Keratinocyte (primary cell): ENCODE results near the gene RPL13. TPM values are rescaled to one million over a fixed set of nuclear protein-coding genes. Genes with fewer than 3 reads are reported as not detected.
A peak's percentile ranks its signal among the peaks of the same experiment; 100 is the strongest.

ENCODE experiments used
- DNase-seq: peaks from one replicate; pipeline ENCODE4 v3.0.0-alpha.2; 2011; ENCODE audit warnings: low read depth, missing footprints, low spot score
- FAIRE-seq: peaks from 2 replicates; lab custom pipeline; 2011; peaks lifted over from hg19 to GRCh38; lab: Jason Lieb, UNC
- H2AFZ ChIP-seq: 2 replicates; pipeline ENCODE4 v1.6.0; 2012; ENCODE audit warnings: low read length, control low read depth, inconsistent platforms; ENCODE audit not compliant: control insufficient read depth
- H3K27ac ChIP-seq: 2 replicates; pipeline ENCODE4 v1.5.1; 2011; ENCODE audit warnings: low read length; ENCODE audit not compliant: control insufficient read depth, insufficient read depth
- H3K27me3 ChIP-seq: 3 replicates; pipeline ENCODE4 v1.6.0; 2011; ENCODE audit warnings: low read length; ENCODE audit not compliant: control insufficient read depth, insufficient read depth; ENCODE audit errors: extremely low read depth
- H3K36me3 ChIP-seq, 2 experiments: 2 replicates in 1 of 2; 3 replicates in 1 of 2; pipeline ENCODE4 v1.5.1; 2011; ENCODE audit warnings: low read length in 2 of 2, mild to moderate bottlenecking in 1 of 2; ENCODE audit not compliant: control insufficient read depth in 2 of 2, insufficient read depth in 2 of 2; ENCODE audit errors: extremely low read depth in 1 of 2
- H3K4me1 ChIP-seq: 3 replicates; pipeline ENCODE4 v1.5.1; 2011; ENCODE audit warnings: low read length; ENCODE audit not compliant: control insufficient read depth, insufficient read depth; ENCODE audit errors: extremely low read depth
- H3K4me2 ChIP-seq: 3 replicates; pipeline ENCODE4 v1.6.0; 2011; ENCODE audit warnings: low read depth, low read length; ENCODE audit not compliant: control insufficient read depth, insufficient read depth; ENCODE audit errors: extremely low read depth
- H3K4me3 ChIP-seq, 3 experiments: fragments of 200-600 bp in 1 of 3; sonication (generic) in 1 of 3; 2 replicates in 2 of 3; 3 replicates in 1 of 3; pipeline ENCODE4 v1.5.1; 2011 to 2016; ENCODE audit warnings: low read length in 3 of 3, mild to moderate bottlenecking in 3 of 3, control low read depth in 2 of 3, inconsistent platforms in 1 of 3, low read depth in 1 of 3, mixed read lengths in 1 of 3, mixed run types in 1 of 3, moderate library complexity in 1 of 3; ENCODE audit not compliant: control insufficient read depth in 2 of 3, insufficient read depth in 2 of 3; ENCODE audit errors: extremely low read depth in 1 of 3
- H3K79me2 ChIP-seq: 2 replicates; pipeline ENCODE4 v1.6.0; 2012; ENCODE audit warnings: low read length; ENCODE audit not compliant: control insufficient read depth, insufficient read depth
- H3K9ac ChIP-seq: 3 replicates; pipeline ENCODE4 v1.6.0; 2011; ENCODE audit warnings: low read length; ENCODE audit not compliant: control insufficient read depth, insufficient read depth; ENCODE audit errors: extremely low read depth
- H3K9me1 ChIP-seq: 3 replicates; pipeline ENCODE4 v1.6.0; 2011; ENCODE audit warnings: low read length; ENCODE audit not compliant: control insufficient read depth, insufficient read depth; ENCODE audit errors: extremely low read depth
- H3K9me3 ChIP-seq: 2 replicates; pipeline ENCODE4 v1.5.1; 2012; ENCODE audit warnings: low read depth, low read length; ENCODE audit not compliant: control insufficient read depth
- H4K20me1 ChIP-seq: 3 replicates; pipeline ENCODE4 v1.6.0; 2011; ENCODE audit warnings: low read length; ENCODE audit not compliant: control insufficient read depth, insufficient read depth; ENCODE audit errors: extremely low read depth
- EZH2 ChIP-seq: IDR thresholded peaks from one replicate; pipeline ENCODE4 v1.6.1; 2012; ENCODE audit warnings: inconsistent platforms, mild to moderate bottlenecking, low read length, moderate library complexity
- dilution Hi-C: fragments of 300-500 bp; cut with MboI; formaldehyde crosslinking; loops from one replicate; pipeline ENCODE4 v1.7.0; 2020; ENCODE audit warnings: low sequenced_read_pairs; ENCODE audit not compliant: extremely low pct_ligation_motif_present
- polyA plus RNA-seq, 5 experiments: library from polyadenylated mRNA; depleted of rRNA in 3 of 5; stranded (reverse) in 3 of 5; stranded (forward) in 1 of 5; unstranded in 1 of 5; fragments of >200 nt; gene quantifications; 1 replicate in 1 of 5; 2 replicates in 3 of 5; 3 replicates in 1 of 5; pipeline versions ENCODE4 v1.2.1 to v1.2.3, GENCODE V29; 2011 to 2012; ENCODE audit warnings: missing spikeins in 2 of 5, low read depth in 1 of 5, low replicate concordance in 1 of 5
- TF ChIP-seq, protein P1 (sequence below), 3 experiments: IDR thresholded peaks in 1 of 3; conservative IDR thresholded peaks in 1 of 3; optimal IDR thresholded peaks in 1 of 3; 2 replicates in 2 of 3; 3 replicates in 1 of 3; pipeline versions ENCODE3 to v1.5.1; 2011; ENCODE audit warnings: low read length in 3 of 3, mild to moderate bottlenecking in 3 of 3, moderate library complexity in 2 of 3, control low read depth in 1 of 3, inconsistent platforms in 1 of 3; ENCODE audit not compliant: insufficient read depth in 2 of 3; ENCODE audit errors: extremely low read depth in 1 of 3

The RPL13 gene
- polyA plus RNA-seq, 1 donor (not counting 4 experiments of a cell fraction or from before 2014, with no cell fraction given): 2,095 TPM

GRCh38 chr16:89572485-89573205 is 12.2 kb downstream of the RPL13 start:
- H3K9me1 ChIP-seq: no peaks in the 10 kb centered on the region
- H3K27me3 ChIP-seq: peaks cover 26% of the 10 kb centered on the region
- H3K9ac ChIP-seq: no peak overlapping the region
- H3K79me2 ChIP-seq: no peaks in the 10 kb centered on the region
- FAIRE-seq: no peak
- TF ChIP-seq, protein P1, sequence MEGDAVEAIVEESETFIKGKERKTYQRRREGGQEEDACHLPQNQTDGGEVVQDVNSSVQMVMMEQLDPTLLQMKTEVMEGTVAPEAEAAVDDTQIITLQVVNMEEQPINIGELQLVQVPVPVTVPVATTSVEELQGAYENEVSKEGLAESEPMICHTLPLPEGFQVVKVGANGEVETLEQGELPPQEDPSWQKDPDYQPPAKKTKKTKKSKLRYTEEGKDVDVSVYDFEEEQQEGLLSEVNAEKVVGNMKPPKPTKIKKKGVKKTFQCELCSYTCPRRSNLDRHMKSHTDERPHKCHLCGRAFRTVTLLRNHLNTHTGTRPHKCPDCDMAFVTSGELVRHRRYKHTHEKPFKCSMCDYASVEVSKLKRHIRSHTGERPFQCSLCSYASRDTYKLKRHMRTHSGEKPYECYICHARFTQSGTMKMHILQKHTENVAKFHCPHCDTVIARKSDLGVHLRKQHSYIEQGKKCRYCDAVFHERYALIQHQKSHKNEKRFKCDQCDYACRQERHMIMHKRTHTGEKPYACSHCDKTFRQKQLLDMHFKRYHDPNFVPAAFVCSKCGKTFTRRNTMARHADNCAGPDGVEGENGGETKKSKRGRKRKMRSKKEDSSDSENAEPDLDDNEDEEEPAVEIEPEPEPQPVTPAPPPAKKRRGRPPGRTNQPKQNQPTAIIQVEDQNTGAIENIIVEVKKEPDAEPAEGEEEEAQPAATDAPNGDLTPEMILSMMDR (optimal IDR thresholded peaks at IDR 0.05 in 1 of 3, IDR thresholded peaks at IDR 0.05 in 1 of 3, conservative IDR thresholded peaks at IDR 0.05 in 1 of 3; ENCODE audit: extremely low read depth in 1 of 3, insufficient read depth in 2 of 3, low read length in 3 of 3): no peak
- no peak for TF ChIP-seq EZH2
- H3K27ac ChIP-seq: no peak overlapping the region
- DNase-seq: no peak
- no peaks in the 10 kb centered on the region for H4K20me1 ChIP-seq
- no peak overlapping the region for H3K4me3 ChIP-seq
- no peak overlapping the region for H2AFZ ChIP-seq
- no peak overlapping the region for H3K4me2 ChIP-seq
- H3K9me3 ChIP-seq: no peaks in the 10 kb centered on the region
- H3K4me1 ChIP-seq: peaks cover 5% of the 10 kb centered on the region
- no peaks in the 10 kb centered on the region for H3K36me3 ChIP-seq
- dilution Hi-C loops: no loop called here

DNA sequence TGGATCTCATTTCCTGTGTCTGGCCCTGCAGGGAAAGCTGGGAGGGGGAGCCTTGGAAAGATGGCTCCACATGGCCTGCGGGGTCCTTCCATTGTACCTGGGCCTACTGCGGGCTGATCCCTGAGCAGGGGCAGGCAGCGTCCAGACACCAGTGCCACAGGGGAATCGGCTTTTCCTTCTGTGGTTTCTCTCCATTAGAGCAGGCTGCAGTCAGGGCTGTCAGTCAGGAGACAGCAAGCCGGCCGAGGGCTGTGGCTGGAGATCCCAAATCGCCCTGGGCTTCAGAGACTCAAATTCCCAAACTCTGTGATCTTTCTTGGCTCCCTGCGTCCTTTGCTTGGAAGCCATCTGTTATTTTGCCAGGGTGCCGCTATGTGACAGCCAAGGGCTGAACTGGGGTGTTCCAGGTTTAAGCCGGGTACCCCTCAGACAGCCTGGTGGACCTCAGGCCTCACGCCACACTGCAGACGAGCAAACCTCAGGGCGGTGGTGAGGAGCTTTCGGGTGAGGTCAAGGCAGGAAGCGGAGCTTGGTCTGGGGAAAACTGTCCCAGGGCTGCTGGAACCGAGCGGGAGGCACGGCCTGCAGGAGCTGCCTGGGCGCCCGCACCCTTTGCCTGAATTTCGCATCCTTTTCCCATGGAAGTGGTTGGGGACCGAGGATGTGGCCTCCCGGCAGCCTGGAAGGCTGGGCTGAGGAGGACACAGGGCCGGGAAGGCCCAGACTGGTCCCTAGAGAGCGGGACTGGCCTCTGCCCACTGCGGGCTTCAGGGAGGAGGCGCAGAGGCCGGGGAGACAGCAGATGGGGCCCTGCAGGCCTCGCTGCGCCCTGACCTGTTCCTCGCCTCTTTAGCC is 13.6 kb downstream of the RPL13 start:
- no peak for FAIRE-seq
- dilution Hi-C loops: no loop called here
- H4K20me1 ChIP-seq: no peaks in the 10 kb centered on the region
- DNase-seq: no peak
- H3K9me1 ChIP-seq: no peaks in the 10 kb centered on the region
- no peak overlapping the region for H3K9ac ChIP-seq
- H3K4me3 ChIP-seq: no peak overlapping the region
- H2AFZ ChIP-seq: peak overlapping the region; percentile 44
- peaks cover 5% of the 10 kb centered on the region for H3K4me1 ChIP-seq
- H3K36me3 ChIP-seq: no peaks in the 10 kb centered on the region
- H3K79me2 ChIP-seq: no peaks in the 10 kb centered on the region
- no peaks in the 10 kb centered on the region for H3K9me3 ChIP-seq
- TF ChIP-seq, protein P1 (optimal IDR thresholded peaks at IDR 0.05 in 1 of 3, IDR thresholded peaks at IDR 0.05 in 1 of 3, conservative IDR thresholded peaks at IDR 0.05 in 1 of 3; ENCODE audit: extremely low read depth in 1 of 3, insufficient read depth in 2 of 3, low read length in 3 of 3): no peak
- TF ChIP-seq EZH2: no peak
- peaks cover 26% of the 10 kb centered on the region for H3K27me3 ChIP-seq
- H3K4me2 ChIP-seq: no peak overlapping the region
- H3K27ac ChIP-seq: no peak overlapping the region
